ENCODE results near the gene CCDC54.

Gene CCDC54

GRCh38 chr3:107369791-107370190, 7.4 kb upstream of the CCDC54 start:
- DNase-seq (ENCODE audit: low spot score in 2 of 2): no peak
- no peak overlapping the region for H3K4me3 ChIP-seq
- in situ Hi-C loops (cut with MboI; ENCODE audit: low sequenced_read_pairs): no loop called here

GRCh38 chr3:107370907-107371306, 6.3 kb upstream of the CCDC54 start:
- in situ Hi-C loops (cut with MboI; ENCODE audit: low sequenced_read_pairs): no loop called here
- H3K36me3 ChIP-seq (replicated peaks): no peaks in the 10 kb centered on the region
- H3K4me3 ChIP-seq: no peak overlapping the region
- no peaks in the 10 kb centered on the region for H3K9me3 ChIP-seq
- no peak for DNase-seq (ENCODE audit: low spot score in 2 of 2)
- H3K4me1 ChIP-seq: peaks cover 9% of the 10 kb centered on the region; the same call in 1 of the 2 replicates
- no peaks in the 10 kb centered on the region for H3K27me3 ChIP-seq (ENCODE audit: low read depth)

More at GRCh38 chr3:107369791-107370190, 7.4 kb upstream of the CCDC54 start:
- Histone ChIP-seq H3K27me3 (ENCODE audit: low read depth) (no peaks in the 10 kb centered on the region), H3K4me1 (peaks cover 9% of the 10 kb centered on the region; the same call in 1 of the 2 replicates), H3K9me3 (no peaks in the 10 kb centered on the region), H3K36me3 (replicated peaks) (no peaks in the 10 kb centered on the region)

- no peaks in the 10 kb centered on the region; the same call in 1 of the 2 replicates for H3K4me1 ChIP-seq
- H3K36me3 ChIP-seq (replicated peaks): no peaks in the 10 kb centered on the region
- no peaks in the 10 kb centered on the region for H3K27me3 ChIP-seq (ENCODE audit: low read depth)
- in situ Hi-C loops (cut with MboI; ENCODE audit: low sequenced_read_pairs): no loop called here
- no peak for DNase-seq (ENCODE audit: low spot score in 2 of 2)
- no peaks in the 10 kb centered on the region for H3K9me3 ChIP-seq
- H3K4me3 ChIP-seq: no peak overlapping the region
Measured at GRCh38 chr3:107372506-107372905, 4.7 kb upstream of the CCDC54 start.

GRCh38 chr3:107373896-107374295, 3.3 kb upstream of the CCDC54 start:
- H3K4me3 ChIP-seq: no peak overlapping the region
- no peaks in the 10 kb centered on the region for H3K9me3 ChIP-seq
- no peaks in the 10 kb centered on the region for H3K36me3 ChIP-seq (replicated peaks)
- no peak for DNase-seq (ENCODE audit: low spot score in 2 of 2)
- H3K27me3 ChIP-seq (ENCODE audit: low read depth): no peaks in the 10 kb centered on the region
- no peaks in the 10 kb centered on the region for H3K4me1 ChIP-seq
- in situ Hi-C loops (cut with MboI; ENCODE audit: low sequenced_read_pairs): no loop called here

- no peaks in the 10 kb centered on the region for H3K4me1 ChIP-seq
- no peaks in the 10 kb centered on the region for H3K27me3 ChIP-seq (ENCODE audit: low read depth)
- no peaks in the 10 kb centered on the region for H3K9me3 ChIP-seq
- no peaks in the 10 kb centered on the region for H3K36me3 ChIP-seq (replicated peaks)
- in situ Hi-C loops (cut with MboI; ENCODE audit: low sequenced_read_pairs): no loop called here
- no peak for DNase-seq (ENCODE audit: low spot score in 2 of 2)
- H3K4me3 ChIP-seq: no peak overlapping the region
Measured at GRCh38 chr3:107375682-107376081, 1.6 kb upstream of the CCDC54 start.

GRCh38 chr3:107382631-107383030, 5.4 kb downstream of the CCDC54 start:
- H3K36me3 ChIP-seq (replicated peaks): no peaks in the 10 kb centered on the region
- in situ Hi-C loops (cut with MboI; ENCODE audit: low sequenced_read_pairs): no loop called here
- H3K4me3 ChIP-seq: no peak overlapping the region
- H3K9me3 ChIP-seq: no peaks in the 10 kb centered on the region
- peaks cover 7% of the 10 kb centered on the region for H3K4me1 ChIP-seq
- no peaks in the 10 kb centered on the region for H3K27me3 ChIP-seq (ENCODE audit: low read depth)
- no peak for DNase-seq (ENCODE audit: low spot score in 2 of 2)

- in situ Hi-C loops (cut with MboI; ENCODE audit: low sequenced_read_pairs): no loop called here
- Histone ChIP-seq H3K4me3 (no peak overlapping the region), H3K36me3 (replicated peaks) (no peaks in the 10 kb centered on the region), H3K9me3 (no peaks in the 10 kb centered on the region), H3K27me3 (ENCODE audit: low read depth) (no peaks in the 10 kb centered on the region), H3K4me1 (peaks cover 7% of the 10 kb centered on the region)
- no peak for DNase-seq (ENCODE audit: low spot score in 2 of 2)
Measured at GRCh38 chr3:107384428-107384827, 7.2 kb downstream of the CCDC54 start.

- Histone ChIP-seq H3K4me3 (no peak overlapping the region), H3K9me3 (no peaks in the 10 kb centered on the region), H3K36me3 (replicated peaks) (no peaks in the 10 kb centered on the region), H3K27me3 (ENCODE audit: low read depth) (no peaks in the 10 kb centered on the region), H3K4me1 (peaks cover 7% of the 10 kb centered on the region)
- in situ Hi-C loops (cut with MboI; ENCODE audit: low sequenced_read_pairs): no loop called here
- no peak for DNase-seq (ENCODE audit: low spot score in 2 of 2)
Measured at GRCh38 chr3:107384907-107385306, 7.7 kb downstream of the CCDC54 start.

- DNase-seq (ENCODE audit: low spot score in 2 of 2): no peak
- peaks cover 7% of the 10 kb centered on the region for H3K4me1 ChIP-seq
- no peaks in the 10 kb centered on the region for H3K9me3 ChIP-seq
- in situ Hi-C loops (cut with MboI; ENCODE audit: low sequenced_read_pairs): no loop called here
- H3K36me3 ChIP-seq (replicated peaks): no peaks in the 10 kb centered on the region
- no peaks in the 10 kb centered on the region for H3K27me3 ChIP-seq (ENCODE audit: low read depth)
- no peak overlapping the region for H3K4me3 ChIP-seq
Measured at GRCh38 chr3:107387555-107387954, 10.3 kb downstream of the CCDC54 start.

- no peak overlapping the region for H3K4me3 ChIP-seq
- H3K9me3 ChIP-seq: no peaks in the 10 kb centered on the region
- H3K27me3 ChIP-seq (ENCODE audit: low read depth): no peaks in the 10 kb centered on the region
- no peak for DNase-seq (ENCODE audit: low spot score in 2 of 2)
- in situ Hi-C loops (cut with MboI; ENCODE audit: low sequenced_read_pairs): no loop called here
- H3K36me3 ChIP-seq (replicated peaks): no peaks in the 10 kb centered on the region
- no peaks in the 10 kb centered on the region for H3K4me1 ChIP-seq
Measured at GRCh38 chr3:107392549-107393165, 15.4 kb downstream of the CCDC54 start.

- no peak for DNase-seq (ENCODE audit: low spot score in 2 of 2)
- Histone ChIP-seq H3K9me3 (no peaks in the 10 kb centered on the region), H3K36me3 (replicated peaks) (no peaks in the 10 kb centered on the region), H3K4me1 (no peaks in the 10 kb centered on the region), H3K4me3 (no peak overlapping the region), H3K27me3 (ENCODE audit: low read depth) (no peaks in the 10 kb centered on the region)
- in situ Hi-C loops (cut with MboI; ENCODE audit: low sequenced_read_pairs): no loop called here
Measured at GRCh38 chr3:107394502-107394901, 17.3 kb downstream of the CCDC54 start.

GRCh38 chr3:107395066-107395465, 17.8 kb downstream of the CCDC54 start:
- Histone ChIP-seq H3K36me3 (replicated peaks) (no peaks in the 10 kb centered on the region), H3K4me3 (no peak overlapping the region), H3K9me3 (no peaks in the 10 kb centered on the region), H3K27me3 (ENCODE audit: low read depth) (no peaks in the 10 kb centered on the region), H3K4me1 (no peaks in the 10 kb centered on the region)
- no peak for DNase-seq (ENCODE audit: low spot score in 2 of 2)
- in situ Hi-C loops (cut with MboI; ENCODE audit: low sequenced_read_pairs): no loop called here

- Histone ChIP-seq H3K4me3 (no peak overlapping the region), H3K4me1 (no peaks in the 10 kb centered on the region), H3K27me3 (ENCODE audit: low read depth) (no peaks in the 10 kb centered on the region), H3K36me3 (replicated peaks) (no peaks in the 10 kb centered on the region), H3K9me3 (no peaks in the 10 kb centered on the region)
- no peak for DNase-seq (ENCODE audit: low spot score in 2 of 2)
- in situ Hi-C loops (cut with MboI; ENCODE audit: low sequenced_read_pairs): no loop called here
Measured at GRCh38 chr3:107401301-107401700, 24.1 kb downstream of the CCDC54 start.

GRCh38 chr3:107402214-107402613, 25.0 kb downstream of the CCDC54 start:
- H3K36me3 ChIP-seq (replicated peaks): no peaks in the 10 kb centered on the region

More at GRCh38 chr3:107402214-107402613, 25.0 kb downstream of the CCDC54 start:
- Histone ChIP-seq H3K27me3 (ENCODE audit: low read depth) (no peaks in the 10 kb centered on the region), H3K4me1 (no peaks in the 10 kb centered on the region), H3K9me3 (no peaks in the 10 kb centered on the region), H3K4me3 (no peak overlapping the region)
- DNase-seq (ENCODE audit: low spot score in 2 of 2): no peak
- in situ Hi-C loops (cut with MboI; ENCODE audit: low sequenced_read_pairs): no loop called here

Measured in HAP-1 (cell line).